Measurements from ENCODE around the gene SH2D1B.

GRCh38 chr1:162398999-162399580, 12.8 kb downstream of the SH2D1B start:
- TF ChIP-seq POLR2A (IDR thresholded peaks at IDR 0.05) (no peak), CTCF (IDR thresholded peaks at IDR 0.05) (no peak)

Data from body of pancreas (tissue), 4 donors.